HG02943 (cell line): ENCODE data around the gene HLTF.
"Not testable (repeated sequence)": the region's sequence is repeated elsewhere in the genome, so short reads cannot be mapped to it uniquely, and the experiment has no call there.

Experiments
- ATAC-seq: cut with Tn5 transposase; IDR thresholded peaks from one replicate; pipeline ENCODE4 v1.9.1; 2021; ENCODE audit warnings: mild to moderate bottlenecking, low read depth, moderate library complexity; ENCODE audit not compliant: unreplicated experiment

HLTF gene

GRCh38 chr3:148997623-148998022 is 88.7 kb downstream of the HLTF start:
- no peak for ATAC-seq

DNA sequence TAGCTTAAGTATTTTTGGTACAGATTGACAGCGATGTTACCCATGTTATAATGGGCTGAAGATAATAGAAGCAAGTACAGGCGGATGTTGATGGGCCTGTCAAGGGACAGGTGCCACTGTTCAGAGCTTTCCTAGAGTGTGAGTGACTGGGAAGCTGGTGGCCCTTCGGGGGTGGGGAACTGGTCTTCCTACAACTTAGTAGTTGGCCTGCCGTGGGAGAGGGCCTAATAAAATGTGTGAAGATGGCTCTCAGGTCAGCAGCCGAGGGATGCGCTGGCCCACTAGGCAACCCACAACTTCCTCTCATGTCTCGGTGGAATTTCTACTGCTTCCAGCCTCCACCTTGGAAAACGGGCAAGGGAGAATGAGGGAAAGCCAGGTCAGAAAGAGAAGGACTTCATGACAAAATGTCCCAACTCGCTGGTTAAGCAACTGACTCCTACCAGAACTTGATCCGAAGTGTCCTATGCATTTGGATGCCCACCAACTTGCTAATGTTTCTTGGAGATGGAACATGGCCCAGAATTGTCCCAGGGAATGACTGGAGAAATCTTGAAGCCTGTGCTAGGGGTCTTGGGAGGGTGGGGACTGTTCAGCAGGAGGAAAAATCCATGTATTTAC is 93.6 kb downstream of the HLTF start:
- ATAC-seq, result no peak

DNA sequence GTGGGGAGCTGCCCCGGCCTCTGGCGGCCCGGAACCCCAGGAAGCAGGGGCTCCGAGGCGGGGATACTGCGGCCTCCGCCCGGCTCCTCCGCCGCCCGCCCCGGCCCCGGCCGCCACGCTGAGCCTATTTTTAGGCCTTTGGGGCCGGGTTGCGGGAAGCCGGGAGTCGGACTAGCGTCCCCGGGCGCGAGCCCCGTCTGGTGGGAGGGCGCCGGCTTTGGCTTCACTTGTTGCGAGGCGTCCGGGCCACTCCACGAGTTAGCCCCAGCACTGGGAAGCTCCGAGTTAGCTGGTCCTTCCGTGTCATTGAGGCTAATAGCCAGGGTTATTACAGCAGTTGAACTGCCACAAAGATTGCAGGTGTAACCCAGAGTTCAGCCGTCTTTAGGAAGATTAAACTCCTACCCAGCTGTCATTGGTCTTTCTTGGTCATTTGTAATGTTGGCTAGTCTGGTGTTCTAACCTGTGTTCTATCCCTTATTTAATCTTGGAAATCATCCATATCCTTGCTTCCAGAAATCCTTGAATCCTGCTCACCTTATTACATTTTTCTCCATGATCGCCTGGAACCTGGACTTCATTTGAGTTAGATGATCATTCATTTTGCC is 94.2 kb downstream of the HLTF start:
- peak; percentile 22 for ATAC-seq

GRCh38 chr3:148991219-148992026 is 94.9 kb downstream of the HLTF start, which contains the start of gene GYG1:
Gene GYG1, plus strand, starts transcription at chr3:148991540. Its CDS starts 101 bp downstream, at chr3:148991641.
- peak; percentile 70 for ATAC-seq

DNA sequence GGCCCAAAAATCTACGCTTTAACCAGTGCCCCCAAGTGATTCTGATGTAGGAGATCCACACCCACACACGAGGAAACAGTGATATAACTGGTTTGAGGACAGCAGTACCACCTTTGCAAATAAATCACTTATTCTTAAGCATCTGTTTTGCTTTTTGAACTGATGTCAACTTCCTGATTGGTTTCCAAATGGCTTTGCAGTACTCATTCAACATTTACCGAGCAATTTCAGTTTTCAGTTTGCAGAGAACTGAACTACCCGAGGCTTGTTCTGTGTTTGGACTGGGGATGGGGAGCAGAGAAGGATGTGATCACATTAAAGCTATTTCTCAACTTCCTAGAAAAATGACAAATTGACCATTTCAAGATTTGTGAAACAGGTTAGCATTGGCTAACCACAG is 96.1 kb downstream of the HLTF start:
- peak; percentile 39 for ATAC-seq

- ATAC-seq, result not testable (repeated sequence)
These were observed 98.8 kb downstream of the HLTF start for GRCh38 chr3:148987551-148987950.

- no peak for ATAC-seq
These were observed 105.1 kb downstream of the HLTF start for GRCh38 chr3:148981273-148981672.
